Keratinocyte (primary cell): ENCODE data around the gene PAOX.

Source experiments
- EZH2 ChIP-seq: IDR thresholded peaks from one replicate; pipeline ENCODE4 v1.6.1; 2012; ENCODE audit warnings: inconsistent platforms, mild to moderate bottlenecking, low read length, moderate library complexity
- TF ChIP-seq, protein P1 (sequence below), 3 experiments: IDR thresholded peaks in 1 of 3; conservative IDR thresholded peaks in 1 of 3; optimal IDR thresholded peaks in 1 of 3; 2 replicates in 2 of 3; 3 replicates in 1 of 3; pipeline versions ENCODE3 to v1.5.1; 2011; ENCODE audit warnings: low read length in 3 of 3, mild to moderate bottlenecking in 3 of 3, moderate library complexity in 2 of 3, control low read depth in 1 of 3, inconsistent platforms in 1 of 3; ENCODE audit not compliant: insufficient read depth in 2 of 3; ENCODE audit errors: extremely low read depth in 1 of 3

GRCh38 chr10:133379801-133380666 lies 972 bp downstream of the PAOX start:
- TF ChIP-seq, protein P1, sequence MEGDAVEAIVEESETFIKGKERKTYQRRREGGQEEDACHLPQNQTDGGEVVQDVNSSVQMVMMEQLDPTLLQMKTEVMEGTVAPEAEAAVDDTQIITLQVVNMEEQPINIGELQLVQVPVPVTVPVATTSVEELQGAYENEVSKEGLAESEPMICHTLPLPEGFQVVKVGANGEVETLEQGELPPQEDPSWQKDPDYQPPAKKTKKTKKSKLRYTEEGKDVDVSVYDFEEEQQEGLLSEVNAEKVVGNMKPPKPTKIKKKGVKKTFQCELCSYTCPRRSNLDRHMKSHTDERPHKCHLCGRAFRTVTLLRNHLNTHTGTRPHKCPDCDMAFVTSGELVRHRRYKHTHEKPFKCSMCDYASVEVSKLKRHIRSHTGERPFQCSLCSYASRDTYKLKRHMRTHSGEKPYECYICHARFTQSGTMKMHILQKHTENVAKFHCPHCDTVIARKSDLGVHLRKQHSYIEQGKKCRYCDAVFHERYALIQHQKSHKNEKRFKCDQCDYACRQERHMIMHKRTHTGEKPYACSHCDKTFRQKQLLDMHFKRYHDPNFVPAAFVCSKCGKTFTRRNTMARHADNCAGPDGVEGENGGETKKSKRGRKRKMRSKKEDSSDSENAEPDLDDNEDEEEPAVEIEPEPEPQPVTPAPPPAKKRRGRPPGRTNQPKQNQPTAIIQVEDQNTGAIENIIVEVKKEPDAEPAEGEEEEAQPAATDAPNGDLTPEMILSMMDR (optimal IDR thresholded peaks at IDR 0.05 in 1 of 3, IDR thresholded peaks at IDR 0.05 in 1 of 3, conservative IDR thresholded peaks at IDR 0.05 in 1 of 3; ENCODE audit: extremely low read depth in 1 of 3, insufficient read depth in 2 of 3, low read length in 3 of 3): no peak
- no peak for TF ChIP-seq EZH2
